Cardiac muscle cell (in vitro differentiated cells and primary cell): ENCODE data around the gene ABHD17B. TPM values are rescaled to one million over a fixed set of nuclear protein-coding genes. Genes with fewer than 3 reads are reported as not detected.

Source experiments
- DNase-seq, 2 donors: peaks; one replicate each; pipeline versions ENCODE4 v3.0.0 to v3.0.0-alpha.2; 2010 to 2017; ENCODE audit warnings: low read depth in 1 of 2, low spot score in 1 of 2
- H3K27ac ChIP-seq: fragments of 200-600 bp; sonication (generic); 2 replicates; pipeline ENCODE4 v1.5.1; 2016
- H3K27me3 ChIP-seq: fragments of 200-600 bp; sonication (generic); 2 replicates; pipeline ENCODE4 v1.6.0; 2016; ENCODE audit warnings: control low read depth
- H3K36me3 ChIP-seq: fragments of 200-600 bp; sonication (generic); 2 replicates; pipeline ENCODE4 v1.5.1; 2016; ENCODE audit warnings: control low read depth
- H3K4me1 ChIP-seq: fragments of 200-600 bp; sonication (generic); 2 replicates; pipeline ENCODE4 v1.8.1; 2017; ENCODE audit warnings: low read depth, mild to moderate bottlenecking, mixed run types
- H3K4me3 ChIP-seq: fragments of 200-600 bp; sonication (generic); 2 replicates; pipeline ENCODE4 v1.5.1; 2016; ENCODE audit warnings: mild to moderate bottlenecking
- H3K9me3 ChIP-seq: fragments of 200-600 bp; sonication (generic); 2 replicates; pipeline ENCODE4 v1.5.1; 2017; ENCODE audit warnings: low read depth, mild to moderate bottlenecking, control low read depth
- polyA plus RNA-seq: library from polyadenylated mRNA; unstranded; fragments of >200 nt; fragmentation: Nextera tagmentation; extraction: Ambion mirVana; gene quantifications from 2 replicates; pipeline ENCODE4 v1.2.1, GENCODE V29; 2016
- total RNA-seq: library from RNA; depleted of rRNA; stranded (reverse); fragments of >200 nt; gene quantifications from 2 replicates; pipeline ENCODE4 v1.2.3, GENCODE V29; 2016
- TF ChIP-seq, protein P1 (sequence below): IDR thresholded peaks from 2 replicates; pipeline ENCODE4 v1.5.1; 2012; ENCODE audit warnings: low read depth, mild to moderate bottlenecking, low read length

Gene ABHD17B
- total and polyA plus RNA-seq, 2 experiments from 2014 or later = 19.6 to 28.2 TPM

DNA sequence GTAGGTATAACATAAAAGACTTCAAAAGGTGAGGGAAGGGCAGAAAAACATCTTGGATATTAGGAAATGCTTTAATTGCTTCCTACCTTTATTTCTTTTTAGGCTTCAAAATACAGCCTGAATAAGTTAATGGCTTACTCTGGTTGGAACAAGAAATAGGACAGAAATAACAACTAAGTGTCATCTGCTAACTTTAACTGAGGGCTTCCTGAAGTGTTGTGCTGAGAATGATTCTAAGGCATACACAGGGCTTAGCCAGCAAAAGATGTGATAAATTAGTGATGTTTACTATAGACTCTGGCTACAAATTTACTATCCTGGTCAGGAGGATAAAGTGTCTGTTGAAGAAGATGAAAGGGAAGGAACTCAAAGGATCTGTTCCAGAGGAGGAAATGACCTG lies 34.2 kb downstream of the ABHD17B start:
- Histone ChIP-seq H3K27ac (peak overlapping the region; percentile 3), H3K27me3 (no peaks in the 10 kb centered on the region), H3K4me3 (no peak overlapping the region), H3K9me3 (no peaks in the 10 kb centered on the region), H3K36me3 (peaks cover 7% of the 10 kb centered on the region), H3K4me1 (peaks cover 2% of the 10 kb centered on the region)
- TF ChIP-seq, protein P1, sequence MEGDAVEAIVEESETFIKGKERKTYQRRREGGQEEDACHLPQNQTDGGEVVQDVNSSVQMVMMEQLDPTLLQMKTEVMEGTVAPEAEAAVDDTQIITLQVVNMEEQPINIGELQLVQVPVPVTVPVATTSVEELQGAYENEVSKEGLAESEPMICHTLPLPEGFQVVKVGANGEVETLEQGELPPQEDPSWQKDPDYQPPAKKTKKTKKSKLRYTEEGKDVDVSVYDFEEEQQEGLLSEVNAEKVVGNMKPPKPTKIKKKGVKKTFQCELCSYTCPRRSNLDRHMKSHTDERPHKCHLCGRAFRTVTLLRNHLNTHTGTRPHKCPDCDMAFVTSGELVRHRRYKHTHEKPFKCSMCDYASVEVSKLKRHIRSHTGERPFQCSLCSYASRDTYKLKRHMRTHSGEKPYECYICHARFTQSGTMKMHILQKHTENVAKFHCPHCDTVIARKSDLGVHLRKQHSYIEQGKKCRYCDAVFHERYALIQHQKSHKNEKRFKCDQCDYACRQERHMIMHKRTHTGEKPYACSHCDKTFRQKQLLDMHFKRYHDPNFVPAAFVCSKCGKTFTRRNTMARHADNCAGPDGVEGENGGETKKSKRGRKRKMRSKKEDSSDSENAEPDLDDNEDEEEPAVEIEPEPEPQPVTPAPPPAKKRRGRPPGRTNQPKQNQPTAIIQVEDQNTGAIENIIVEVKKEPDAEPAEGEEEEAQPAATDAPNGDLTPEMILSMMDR = no peak
- DNase-seq = no peak

DNA sequence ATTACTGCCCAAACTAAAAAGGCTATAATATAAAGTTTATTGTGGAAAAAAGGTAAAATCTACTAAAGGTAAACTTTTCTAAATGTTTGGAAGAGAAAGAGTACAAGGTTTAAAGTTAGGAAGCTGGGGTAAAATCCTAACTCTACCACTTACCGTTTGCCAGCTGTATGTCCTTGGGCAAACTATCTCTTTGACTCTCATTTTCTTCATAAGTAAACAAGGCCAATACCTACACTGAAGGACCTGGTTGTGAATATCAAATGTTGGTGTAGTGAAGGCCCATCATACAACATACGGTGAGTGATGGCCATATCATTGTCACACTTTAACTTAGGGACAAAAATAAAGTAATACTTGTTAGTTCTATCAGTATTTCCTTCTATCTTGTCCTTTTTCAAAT lies 34.9 kb downstream of the ABHD17B start:
- Histone ChIP-seq H3K27me3 (no peaks in the 10 kb centered on the region), H3K36me3 (peaks cover 7% of the 10 kb centered on the region), H3K4me1 (peaks cover 9% of the 10 kb centered on the region), H3K9me3 (no peaks in the 10 kb centered on the region), H3K4me3 (no peak overlapping the region), H3K27ac (no peak overlapping the region)
- DNase-seq = no peak
- TF ChIP-seq, protein P1 = no peak

DNA sequence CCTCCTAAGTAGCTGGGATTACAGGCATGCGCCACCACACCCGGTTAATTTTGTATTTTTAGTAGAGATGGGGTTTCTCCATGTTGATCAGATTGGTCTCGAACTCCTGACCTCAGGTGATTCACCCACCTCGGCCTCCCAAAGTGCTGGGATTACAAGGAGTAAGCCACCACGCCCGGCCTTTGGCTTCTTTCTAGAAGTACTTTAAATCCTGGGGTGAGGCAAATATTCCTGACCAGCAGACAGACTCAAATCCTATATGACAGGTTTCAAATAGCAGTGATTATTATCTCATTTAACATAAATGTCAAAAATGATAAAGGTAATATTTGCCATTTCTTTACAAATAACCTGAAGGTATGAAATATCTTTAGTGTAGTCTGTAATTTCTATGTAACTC lies 35.6 kb downstream of the ABHD17B start:
- no peak overlapping the region for H3K27ac ChIP-seq
- TF ChIP-seq, protein P1 = no peak
- H3K27me3 ChIP-seq = no peaks in the 10 kb centered on the region
- DNase-seq = no peak
- H3K4me1 ChIP-seq = peaks cover 10% of the 10 kb centered on the region
- no peaks in the 10 kb centered on the region for H3K9me3 ChIP-seq
- no peak overlapping the region for H3K4me3 ChIP-seq
- H3K36me3 ChIP-seq = peaks cover 11% of the 10 kb centered on the region

DNA sequence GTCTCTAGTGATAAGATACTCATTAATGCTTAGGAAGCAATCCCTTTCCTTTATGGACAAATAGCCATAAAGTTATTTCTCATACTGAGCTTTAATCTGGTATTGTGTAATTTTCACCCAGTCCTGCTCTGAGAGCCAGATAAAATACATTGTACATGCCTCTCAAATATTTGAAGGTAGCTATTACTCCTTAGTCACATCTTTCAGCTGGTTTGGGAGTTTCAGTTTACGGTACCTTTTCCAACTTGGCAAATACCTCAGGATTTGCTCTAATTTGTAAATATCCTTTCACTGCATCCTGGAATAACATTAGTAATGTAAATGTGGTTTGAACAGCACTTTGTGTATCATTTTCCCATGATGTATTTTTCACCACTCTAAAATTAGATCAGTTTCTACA lies 47.4 kb downstream of the ABHD17B start:
- peak in 1 of 2 donors; percentile 52 for DNase-seq
- H3K27me3 ChIP-seq = no peaks in the 10 kb centered on the region
- H3K4me3 ChIP-seq = no peak overlapping the region
- peaks cover 14% of the 10 kb centered on the region for H3K36me3 ChIP-seq
- H3K9me3 ChIP-seq = no peaks in the 10 kb centered on the region
- no peaks in the 10 kb centered on the region for H3K4me1 ChIP-seq
- TF ChIP-seq, protein P1 = no peak
- H3K27ac ChIP-seq = peak overlapping the region; percentile 60

DNA sequence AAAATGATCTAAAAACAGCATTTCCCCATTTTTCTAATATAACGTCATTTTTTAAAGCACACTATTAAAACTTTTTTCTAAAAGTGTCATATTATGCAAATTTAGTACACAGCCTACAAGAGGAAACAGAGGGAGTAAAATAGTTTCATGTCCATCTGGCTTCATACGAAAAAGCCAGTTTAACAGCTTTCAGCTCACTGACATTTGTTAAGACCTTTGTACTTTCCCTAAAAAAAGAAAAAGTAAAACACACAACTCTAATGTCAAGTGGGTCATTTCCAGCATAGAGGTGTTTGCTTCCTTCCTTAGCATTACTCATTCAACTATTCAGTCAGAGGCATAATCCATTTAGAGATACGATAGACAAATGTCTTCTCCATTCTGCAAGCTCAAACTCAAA lies 49.4 kb downstream of the ABHD17B start:
- peaks cover 12% of the 10 kb centered on the region for H3K36me3 ChIP-seq
- TF ChIP-seq, protein P1 = no peak
- H3K27ac ChIP-seq = no peak overlapping the region
- no peak for DNase-seq
- H3K4me1 ChIP-seq = no peaks in the 10 kb centered on the region
- H3K9me3 ChIP-seq = no peaks in the 10 kb centered on the region
- H3K27me3 ChIP-seq = no peaks in the 10 kb centered on the region
- H3K4me3 ChIP-seq = no peak overlapping the region

DNA sequence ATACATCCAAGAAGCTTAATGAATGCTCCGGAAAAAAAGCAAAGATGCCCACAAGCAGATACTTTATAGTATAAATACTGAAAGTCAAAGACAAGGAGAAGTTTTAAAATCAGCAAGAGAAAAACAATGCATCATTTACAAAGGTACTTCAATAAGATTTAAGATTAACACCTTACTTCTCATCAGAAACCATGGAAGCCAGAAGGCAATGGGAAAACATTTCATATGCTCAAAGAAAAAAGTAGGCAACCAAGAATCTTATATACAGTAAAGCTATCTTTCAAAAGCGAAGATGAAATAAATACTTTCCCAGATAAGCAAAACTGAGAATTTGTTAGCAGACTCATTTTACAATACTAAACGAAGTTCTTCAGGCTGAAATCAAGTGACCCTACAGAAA lies 51.1 kb downstream of the ABHD17B start:
- Histone ChIP-seq H3K4me3 (no peak overlapping the region), H3K36me3 (peaks cover 1% of the 10 kb centered on the region), H3K4me1 (no peaks in the 10 kb centered on the region), H3K27ac (no peak overlapping the region), H3K9me3 (no peaks in the 10 kb centered on the region), H3K27me3 (no peaks in the 10 kb centered on the region)
- no peak for DNase-seq
- TF ChIP-seq, protein P1 = no peak
